Measurements from ENCODE around the gene GALK1. TPM values are rescaled to one million over a fixed set of nuclear protein-coding genes. Genes with fewer than 3 reads are reported as not detected.
A peak's percentile ranks its signal among the peaks of the same experiment; 100 is the strongest.
"Not testable (repeated sequence)": the region's sequence is repeated elsewhere in the genome, so short reads cannot be mapped to it uniquely, and the experiment has no call there.

GALK1 gene
- total RNA-seq, 1 donor from 2014 or later = 63.7 TPM

- DNase-seq (ENCODE audit: low spot score) = no peak
- peaks cover 6% of the 10 kb centered on the region for H3K4me1 Mint-ChIP-seq (ENCODE audit: low read depth)
- no peaks in the 10 kb centered on the region for H3K9me3 Mint-ChIP-seq
- peaks cover 3% of the 10 kb centered on the region for H3K27me3 Mint-ChIP-seq (ENCODE audit: low read depth)
- intact Hi-C loops (cut with micrococcal nuclease) = no loop called here
- H3K27ac Mint-ChIP-seq = no peak overlapping the region
- H3K36me3 Mint-ChIP-seq (ENCODE audit: low read depth) = peaks cover 13% of the 10 kb centered on the region
- H3K4me3 Mint-ChIP-seq (ENCODE audit: low read depth) = no peak overlapping the region
Observed at GRCh38 chr17:75771334-75772281, 6.6 kb upstream of the GALK1 start.

GRCh38 chr17:75769536-75769935 lies 4.5 kb upstream of the GALK1 start:
- H3K9me3 Mint-ChIP-seq = no peaks in the 10 kb centered on the region
- DNase-seq (ENCODE audit: low spot score) = no peak
- intact Hi-C loops (cut with micrococcal nuclease) = no loop called here

GRCh38 chr17:75767881-75768280 lies 2.9 kb upstream of the GALK1 start:
- H3K4me3 Mint-ChIP-seq (ENCODE audit: low read depth) = no peak overlapping the region
- peaks cover 3% of the 10 kb centered on the region for H3K27me3 Mint-ChIP-seq (ENCODE audit: low read depth)

More at GRCh38 chr17:75769536-75769935, 4.5 kb upstream of the GALK1 start:
- peaks cover 4% of the 10 kb centered on the region for H3K4me1 Mint-ChIP-seq (ENCODE audit: low read depth)
- peaks cover 3% of the 10 kb centered on the region for H3K27me3 Mint-ChIP-seq (ENCODE audit: low read depth)
- no peak overlapping the region for H3K27ac Mint-ChIP-seq
- H3K36me3 Mint-ChIP-seq (ENCODE audit: low read depth) = no peaks in the 10 kb centered on the region
- no peak overlapping the region for H3K4me3 Mint-ChIP-seq (ENCODE audit: low read depth)

GRCh38 chr17:75765981-75766380 lies 989 bp upstream of the GALK1 start:
- no peak overlapping the region for H3K4me3 Mint-ChIP-seq (ENCODE audit: low read depth)
- intact Hi-C loops (cut with micrococcal nuclease) = loop anchor here (2.0 kb wide), 1 partner anchor 13 kb away; a partner anchor contains a TSS
- H3K36me3 Mint-ChIP-seq (ENCODE audit: low read depth) = peaks cover 15% of the 10 kb centered on the region
- no peak overlapping the region for H3K27ac Mint-ChIP-seq
- DNase-seq (ENCODE audit: low spot score) = no peak
- peaks cover 9% of the 10 kb centered on the region for H3K4me1 Mint-ChIP-seq (ENCODE audit: low read depth)
- H3K9me3 Mint-ChIP-seq = no peaks in the 10 kb centered on the region
- peaks cover 3% of the 10 kb centered on the region for H3K27me3 Mint-ChIP-seq (ENCODE audit: low read depth)

More at GRCh38 chr17:75767881-75768280, 2.9 kb upstream of the GALK1 start:
- Mint-ChIP-seq H3K9me3 (no peaks in the 10 kb centered on the region), H3K27ac (no peak overlapping the region), H3K4me1 (ENCODE audit: low read depth) (peaks cover 9% of the 10 kb centered on the region), H3K36me3 (ENCODE audit: low read depth) (peaks cover 6% of the 10 kb centered on the region)
- no peak for DNase-seq (ENCODE audit: low spot score)
- intact Hi-C loops (cut with micrococcal nuclease) = no loop called here

GRCh38 chr17:75764417-75764710 lies 628 bp downstream of the GALK1 start:
- Mint-ChIP-seq H3K4me1 (ENCODE audit: low read depth) (peaks cover 9% of the 10 kb centered on the region), H3K27me3 (ENCODE audit: low read depth) (peaks cover 3% of the 10 kb centered on the region), H3K27ac (peak overlapping the region; percentile 65), H3K4me3 (ENCODE audit: low read depth) (peak overlapping the region; percentile 86), H3K36me3 (ENCODE audit: low read depth) (peaks cover 15% of the 10 kb centered on the region), H3K9me3 (no peaks in the 10 kb centered on the region)
- intact Hi-C loops (cut with micrococcal nuclease) = loop anchor here (2.0 kb wide), 1 partner anchor 14 kb away; a partner anchor contains a TSS
- no peak for DNase-seq (ENCODE audit: low spot score)

- H3K27me3 Mint-ChIP-seq (ENCODE audit: low read depth) = peaks cover 3% of the 10 kb centered on the region
- H3K36me3 Mint-ChIP-seq (ENCODE audit: low read depth) = peaks cover 16% of the 10 kb centered on the region
- intact Hi-C loops (cut with micrococcal nuclease) = loop anchor here (2.0 kb wide), 1 partner anchor 15 kb away; a partner anchor contains a TSS
- peaks cover 9% of the 10 kb centered on the region for H3K4me1 Mint-ChIP-seq (ENCODE audit: low read depth)
- H3K4me3 Mint-ChIP-seq (ENCODE audit: low read depth) = peak overlapping the region; percentile 86
- H3K9me3 Mint-ChIP-seq = no peaks in the 10 kb centered on the region
- peak overlapping the region; percentile 65 for H3K27ac Mint-ChIP-seq
- DNase-seq (ENCODE audit: low spot score) = no peak
Observed at GRCh38 chr17:75763613-75764416, 1.2 kb downstream of the GALK1 start.

GRCh38 chr17:75763269-75763607 lies 1.8 kb downstream of the GALK1 start:
- DNase-seq (ENCODE audit: low spot score) = no peak
- no peak overlapping the region for H3K27ac Mint-ChIP-seq
- H3K36me3 Mint-ChIP-seq (ENCODE audit: low read depth) = peaks cover 19% of the 10 kb centered on the region
- H3K4me3 Mint-ChIP-seq (ENCODE audit: low read depth) = peak overlapping the region; percentile 51
- intact Hi-C loops (cut with micrococcal nuclease) = no loop called here
- no peaks in the 10 kb centered on the region for H3K9me3 Mint-ChIP-seq
- peaks cover 3% of the 10 kb centered on the region for H3K27me3 Mint-ChIP-seq (ENCODE audit: low read depth)
- peaks cover 9% of the 10 kb centered on the region for H3K4me1 Mint-ChIP-seq (ENCODE audit: low read depth)

GRCh38 chr17:75762513-75763268 lies 2.3 kb downstream of the GALK1 start:
- no peak for DNase-seq (ENCODE audit: low spot score)
- intact Hi-C loops (cut with micrococcal nuclease) = no loop called here
- peaks cover 3% of the 10 kb centered on the region for H3K27me3 Mint-ChIP-seq (ENCODE audit: low read depth)
- peaks cover 9% of the 10 kb centered on the region for H3K4me1 Mint-ChIP-seq (ENCODE audit: low read depth)
- H3K4me3 Mint-ChIP-seq (ENCODE audit: low read depth) = peak overlapping the region; percentile 51
- H3K9me3 Mint-ChIP-seq = no peaks in the 10 kb centered on the region
- H3K27ac Mint-ChIP-seq = no peak overlapping the region
- peaks cover 19% of the 10 kb centered on the region for H3K36me3 Mint-ChIP-seq (ENCODE audit: low read depth)

GRCh38 chr17:75759978-75760640 lies 4.9 kb downstream of the GALK1 start:
- H3K27ac Mint-ChIP-seq; DNase-seq (ENCODE audit: low spot score); H3K9me3 Mint-ChIP-seq; intact Hi-C loops (cut with micrococcal nuclease); H3K4me1 Mint-ChIP-seq (ENCODE audit: low read depth); H3K4me3 Mint-ChIP-seq (ENCODE audit: low read depth); H3K27me3 Mint-ChIP-seq (ENCODE audit: low read depth): not testable (repeated sequence)
- H3K36me3 Mint-ChIP-seq (ENCODE audit: low read depth) = peaks cover 19% of the 10 kb centered on the region

- no peak overlapping the region for H3K4me3 Mint-ChIP-seq (ENCODE audit: low read depth)
- H3K36me3 Mint-ChIP-seq (ENCODE audit: low read depth) = peaks cover 19% of the 10 kb centered on the region
- peaks cover 9% of the 10 kb centered on the region for H3K4me1 Mint-ChIP-seq (ENCODE audit: low read depth)
- intact Hi-C loops (cut with micrococcal nuclease) = no loop called here
- no peak overlapping the region for H3K27ac Mint-ChIP-seq
- DNase-seq (ENCODE audit: low spot score) = no peak
- no peaks in the 10 kb centered on the region for H3K9me3 Mint-ChIP-seq
- H3K27me3 Mint-ChIP-seq (ENCODE audit: low read depth) = no peaks in the 10 kb centered on the region
Observed at GRCh38 chr17:75759457-75759856, 5.5 kb downstream of the GALK1 start.

- no peak overlapping the region for H3K27ac Mint-ChIP-seq
- peaks cover 4% of the 10 kb centered on the region for H3K4me1 Mint-ChIP-seq (ENCODE audit: low read depth)
- H3K36me3 Mint-ChIP-seq (ENCODE audit: low read depth) = peaks cover 17% of the 10 kb centered on the region
- intact Hi-C loops (cut with micrococcal nuclease) = no loop called here
- H3K4me3 Mint-ChIP-seq (ENCODE audit: low read depth) = no peak overlapping the region
- no peaks in the 10 kb centered on the region for H3K27me3 Mint-ChIP-seq (ENCODE audit: low read depth)
- no peaks in the 10 kb centered on the region for H3K9me3 Mint-ChIP-seq
- no peak for DNase-seq (ENCODE audit: low spot score)
Observed at GRCh38 chr17:75758131-75758905, 6.7 kb downstream of the GALK1 start.
